HS-27A (cell line): ENCODE measurements around the gene DCST2.

ENCODE experiments used
- DNase-seq: peaks from one replicate; pipeline ENCODE4 v3.0.0-alpha.2; 2012; ENCODE audit warnings: low read depth, missing footprints

Gene DCST2

DNA sequence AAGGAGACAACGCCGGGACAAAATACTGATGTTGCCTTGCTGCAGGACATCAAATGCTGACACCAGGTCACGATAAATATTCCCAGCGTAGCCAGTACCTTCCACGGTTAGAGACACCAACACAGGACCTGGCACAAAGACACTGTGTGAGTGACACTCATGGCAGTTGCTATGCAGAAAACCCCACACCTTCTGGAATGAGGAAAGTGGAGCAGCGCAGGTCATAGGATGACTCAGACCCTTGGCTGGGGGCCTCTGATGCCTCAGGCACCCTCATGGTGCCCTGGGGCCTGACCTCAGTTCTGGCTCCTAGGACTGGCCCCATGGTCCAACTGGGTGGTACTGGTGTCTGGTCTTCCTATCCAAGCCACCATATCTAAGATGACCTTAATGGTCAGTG lies 7.0 kb downstream of the DCST2 start:
- DNase-seq: no peak

DNA sequence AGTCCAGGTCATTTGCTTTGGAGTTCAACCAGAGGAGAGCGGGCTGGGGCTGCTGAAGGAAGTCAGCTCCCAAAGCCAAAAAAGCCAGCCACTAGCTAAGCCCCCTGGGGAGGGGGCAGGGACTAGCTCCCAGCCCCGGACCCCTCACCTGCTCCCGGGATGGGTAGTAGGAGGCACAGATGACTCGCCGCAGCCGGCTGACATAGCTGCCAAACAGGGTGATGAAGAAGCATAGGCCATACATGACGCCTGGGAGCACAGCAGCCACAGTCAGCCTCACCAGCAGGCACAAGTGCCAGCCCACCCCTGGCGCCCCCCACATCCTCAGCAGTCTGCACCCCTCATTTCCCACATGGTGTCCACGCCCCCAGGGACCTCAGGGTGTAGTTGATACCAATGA lies 7.4 kb downstream of the DCST2 start:
- no peak for DNase-seq

- DNase-seq: no peak
Measured at GRCh38 chr1:155024315-155024714, 9.3 kb downstream of the DCST2 start.

- DNase-seq: no peak
Measured at GRCh38 chr1:155023627-155024026, 10.0 kb downstream of the DCST2 start.

DNA sequence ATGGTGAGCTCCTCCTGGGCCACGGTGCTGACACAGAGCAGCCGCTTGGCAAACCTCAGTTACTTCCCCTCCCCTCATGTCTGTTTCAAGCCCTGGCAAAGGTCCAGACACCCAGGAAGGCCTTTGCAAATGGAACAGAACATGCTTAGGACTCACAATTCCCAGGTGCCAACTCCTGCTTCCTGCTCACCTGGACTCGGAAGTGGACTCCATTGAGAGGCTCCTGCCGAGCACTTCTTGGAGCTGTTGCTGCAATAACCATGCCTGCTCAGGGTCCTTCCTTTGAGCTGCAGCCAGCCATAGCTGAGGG lies 10.7 kb downstream of the DCST2 start:
- no peak for DNase-seq

DNA sequence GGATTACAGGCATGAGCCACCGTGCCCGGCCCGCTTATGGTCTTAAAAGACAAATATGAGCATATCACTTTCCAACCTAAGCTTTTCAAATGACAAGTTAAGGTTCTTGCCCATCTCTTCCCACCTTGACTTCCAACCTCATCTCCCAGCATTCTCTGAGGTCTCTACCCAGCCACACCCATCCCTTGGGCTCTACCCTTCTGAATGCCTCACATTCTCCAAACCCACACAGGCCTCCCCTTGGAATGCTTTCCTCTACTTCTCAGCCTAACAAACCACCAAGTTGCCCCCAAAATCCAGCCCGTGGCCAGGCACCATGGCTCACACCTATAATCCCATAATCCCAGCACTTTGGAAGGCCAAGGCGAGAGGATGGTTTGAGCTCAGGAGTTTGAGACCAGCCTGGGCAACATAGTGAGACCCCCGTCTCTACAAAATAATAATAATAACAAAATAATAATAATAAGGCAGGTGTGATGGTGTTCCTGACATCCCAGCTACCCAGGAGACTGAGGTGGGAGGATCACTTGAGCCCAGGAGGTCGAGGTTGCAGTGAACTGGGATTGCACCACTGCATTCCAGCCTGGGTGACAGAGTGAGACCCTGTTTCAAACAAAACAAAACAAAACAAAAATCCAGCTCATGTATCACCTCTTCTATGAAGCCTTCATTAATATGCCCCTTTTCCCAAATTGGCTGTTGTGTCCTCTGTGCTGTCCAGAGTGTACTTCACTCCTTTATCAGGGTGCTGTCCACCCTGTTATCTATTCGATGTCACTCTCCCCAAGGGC lies 11.2 kb downstream of the DCST2 start:
- DNase-seq: no peak

DNA sequence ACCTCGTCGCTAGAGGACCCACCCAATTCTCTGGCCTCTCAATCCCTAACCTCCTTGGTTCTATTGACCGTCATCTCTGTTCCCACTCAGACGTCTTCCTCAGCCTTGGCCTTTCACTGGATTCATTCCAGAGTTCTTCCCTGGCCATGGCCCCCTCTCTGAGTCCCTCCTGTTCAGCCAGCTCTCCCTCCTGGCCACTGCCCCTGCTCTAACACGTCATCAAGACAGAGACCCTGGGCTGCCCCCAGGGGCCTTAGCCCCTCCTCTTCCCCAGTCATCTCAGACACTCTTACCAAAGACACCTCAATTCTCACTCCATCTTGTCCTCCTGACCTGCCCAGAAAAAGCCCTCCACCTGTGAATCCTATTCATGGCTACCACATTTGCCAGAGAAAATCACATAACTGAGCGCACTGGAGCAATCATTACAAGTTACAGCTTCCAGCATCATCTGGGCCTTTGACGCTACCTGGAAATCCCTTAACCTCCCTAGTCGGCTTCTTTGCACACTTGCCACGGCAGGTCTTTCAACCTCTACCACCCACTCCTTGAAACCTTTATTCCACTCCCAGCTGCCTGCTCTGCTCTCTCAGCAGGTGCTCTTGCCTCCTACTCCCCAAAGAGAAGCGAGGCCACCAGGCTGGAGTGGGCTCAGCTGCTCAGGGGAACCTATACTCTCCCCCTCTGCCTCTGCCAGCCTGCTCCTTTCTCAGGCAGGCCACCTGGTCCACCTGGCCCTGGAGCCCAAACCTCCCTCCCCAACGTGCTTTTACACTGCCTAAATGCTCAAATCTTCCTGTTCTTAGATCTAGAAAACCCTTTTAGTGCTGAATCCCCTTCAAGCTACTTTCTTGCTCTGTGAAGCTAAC lies 14.0 kb downstream of the DCST2 start:
- DNase-seq: no peak

GRCh38 chr1:155018617-155019348 lies 14.8 kb downstream of the DCST2 start:
- DNase-seq: no peak

- no peak for DNase-seq
Measured at GRCh38 chr1:155017946-155018316, 15.7 kb downstream of the DCST2 start.

- DNase-seq: peak; percentile 66
Measured at GRCh38 chr1:155017041-155017945, 16.3 kb downstream of the DCST2 start.

DNA sequence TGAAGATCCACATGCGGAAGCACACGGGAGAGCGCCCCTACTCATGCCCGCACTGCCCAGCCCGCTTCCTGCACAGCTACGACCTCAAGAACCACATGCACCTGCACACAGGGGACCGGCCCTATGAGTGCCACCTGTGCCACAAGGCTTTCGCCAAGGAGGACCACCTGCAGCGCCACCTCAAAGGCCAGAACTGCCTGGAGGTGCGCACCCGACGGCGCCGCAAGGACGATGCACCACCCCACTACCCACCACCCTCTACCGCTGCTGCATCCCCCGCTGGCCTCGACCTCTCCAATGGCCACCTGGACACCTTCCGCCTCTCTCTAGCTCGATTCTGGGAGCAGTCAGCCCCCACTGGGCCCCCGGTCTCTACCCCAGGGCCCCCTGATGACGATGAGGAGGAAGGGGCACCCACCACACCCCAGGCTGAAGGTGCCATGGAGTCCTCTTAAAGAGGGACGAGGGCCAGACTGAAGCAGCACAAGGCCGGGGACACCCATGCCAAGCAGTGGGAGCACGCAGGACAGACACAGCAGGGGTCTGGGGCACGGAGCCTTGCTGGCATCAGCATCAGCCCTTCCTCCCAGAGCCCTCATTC lies 17.2 kb downstream of the DCST2 start:
- DNase-seq: no peak

- DNase-seq: no peak
Measured at GRCh38 chr1:155015527-155016230, 17.9 kb downstream of the DCST2 start.

- no peak for DNase-seq
Measured at GRCh38 chr1:155014709-155015508, 18.7 kb downstream of the DCST2 start.

DNA sequence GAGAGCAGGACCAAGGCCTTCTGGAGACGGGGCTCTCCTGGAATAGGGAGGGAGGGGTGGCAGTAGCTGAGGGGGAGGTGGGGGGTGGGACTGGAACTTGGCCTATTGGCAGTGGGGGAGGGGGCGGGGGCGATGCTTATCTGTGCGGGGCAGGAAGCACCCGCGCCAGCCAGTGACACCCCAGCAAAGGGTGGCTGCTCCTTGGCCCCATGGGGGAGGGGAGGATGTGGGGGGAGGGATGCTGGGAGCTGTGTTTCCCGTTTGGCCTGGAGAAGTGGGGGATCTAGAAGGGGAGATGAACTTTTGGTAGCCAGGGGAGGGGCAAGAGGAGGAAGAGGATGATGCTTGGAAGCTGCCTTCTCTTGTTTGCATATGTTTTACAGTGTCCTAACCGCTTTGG lies 19.9 kb downstream of the DCST2 start:
- DNase-seq: no peak

GRCh38 chr1:155012776-155013602 lies 20.6 kb downstream of the DCST2 start:
- DNase-seq: no peak

DNA sequence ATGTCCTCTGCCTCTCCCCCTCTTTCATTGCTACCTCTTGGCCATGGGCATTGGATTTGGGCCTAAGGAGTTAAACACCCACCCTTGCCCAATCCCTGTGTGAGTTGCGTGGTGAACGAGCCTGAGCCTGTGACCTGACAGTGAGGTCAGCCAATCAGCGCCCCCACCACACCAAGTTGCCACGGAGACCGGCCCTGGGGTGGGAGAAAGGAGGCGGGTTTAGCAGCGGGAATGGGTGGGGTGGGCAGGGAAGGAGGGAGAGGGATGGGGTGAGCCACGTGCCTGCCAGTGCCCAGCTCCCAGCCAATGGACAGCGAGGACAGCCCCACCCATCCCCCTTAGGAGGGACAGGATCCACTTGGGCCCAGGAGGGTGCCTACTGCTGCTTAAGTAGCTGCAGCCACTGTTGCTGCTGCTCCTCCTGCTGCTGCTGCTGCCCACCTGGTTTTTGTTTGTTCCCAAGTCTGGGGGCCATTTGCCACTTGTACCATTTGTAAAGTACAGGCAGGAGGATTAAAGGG lies 21.5 kb downstream of the DCST2 start:
- DNase-seq: no peak

GRCh38 chr1:155011437-155012025 lies 22.1 kb downstream of the DCST2 start:
- no peak for DNase-seq

DNA sequence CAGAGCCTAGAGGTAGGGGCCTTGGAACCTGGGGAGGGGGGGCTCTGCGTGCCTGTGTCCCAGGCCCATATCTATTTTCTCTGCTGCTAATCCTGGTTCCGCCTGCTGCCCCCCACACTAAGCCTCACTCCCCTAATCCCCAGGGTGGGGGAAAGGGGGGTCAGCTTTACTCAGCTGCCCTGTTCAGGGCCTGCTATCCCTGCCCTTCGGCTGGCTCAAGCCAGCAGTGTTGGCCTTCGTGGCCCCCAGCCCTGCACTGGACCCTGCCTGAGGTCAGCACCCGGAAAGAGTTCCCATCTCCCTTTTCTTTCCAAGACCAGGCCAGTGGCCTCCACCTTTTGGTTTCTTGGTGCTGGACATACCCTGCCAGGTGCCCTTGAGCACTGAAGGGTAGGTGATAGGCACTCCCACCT lies 22.6 kb downstream of the DCST2 start:
- DNase-seq: no peak
